Embryonic facial prominence (tissue), 1 donor: ENCODE measurements around the gene MPP2.
"Not testable (repeated sequence)": the region's sequence is repeated elsewhere in the genome, so short reads cannot be mapped to it uniquely, and the experiment has no call there.

ENCODE experiments used
- DNase-seq: peaks from one replicate; pipeline ENCODE4 v3.0.0-alpha.2; 2016; ENCODE audit errors: extremely low spot score

MPP2 gene, protein sequence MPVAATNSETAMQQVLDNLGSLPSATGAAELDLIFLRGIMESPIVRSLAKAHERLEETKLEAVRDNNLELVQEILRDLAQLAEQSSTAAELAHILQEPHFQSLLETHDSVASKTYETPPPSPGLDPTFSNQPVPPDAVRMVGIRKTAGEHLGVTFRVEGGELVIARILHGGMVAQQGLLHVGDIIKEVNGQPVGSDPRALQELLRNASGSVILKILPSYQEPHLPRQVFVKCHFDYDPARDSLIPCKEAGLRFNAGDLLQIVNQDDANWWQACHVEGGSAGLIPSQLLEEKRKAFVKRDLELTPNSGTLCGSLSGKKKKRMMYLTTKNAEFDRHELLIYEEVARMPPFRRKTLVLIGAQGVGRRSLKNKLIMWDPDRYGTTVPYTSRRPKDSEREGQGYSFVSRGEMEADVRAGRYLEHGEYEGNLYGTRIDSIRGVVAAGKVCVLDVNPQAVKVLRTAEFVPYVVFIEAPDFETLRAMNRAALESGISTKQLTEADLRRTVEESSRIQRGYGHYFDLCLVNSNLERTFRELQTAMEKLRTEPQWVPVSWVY

GRCh38 chr17:43907425-43907981 lies at the start of gene MPP2:
TSS of gene MPP2 (minus strand) at chr17:43907536. CDS start at chr17:43904460, 3,076 bp downstream.
- peak; percentile 40 for DNase-seq

- no peak for DNase-seq
These were observed 48.9 kb upstream of the MPP2 start for GRCh38 chr17:43956222-43956621.

- DNase-seq: no peak
These were observed 46.4 kb upstream of the MPP2 start, which contains the start of gene PYY for GRCh38 chr17:43953746-43954145. TSS of gene PYY (minus strand) at chr17:43953940. CDS start at chr17:43953483, 457 bp downstream.

DNA sequence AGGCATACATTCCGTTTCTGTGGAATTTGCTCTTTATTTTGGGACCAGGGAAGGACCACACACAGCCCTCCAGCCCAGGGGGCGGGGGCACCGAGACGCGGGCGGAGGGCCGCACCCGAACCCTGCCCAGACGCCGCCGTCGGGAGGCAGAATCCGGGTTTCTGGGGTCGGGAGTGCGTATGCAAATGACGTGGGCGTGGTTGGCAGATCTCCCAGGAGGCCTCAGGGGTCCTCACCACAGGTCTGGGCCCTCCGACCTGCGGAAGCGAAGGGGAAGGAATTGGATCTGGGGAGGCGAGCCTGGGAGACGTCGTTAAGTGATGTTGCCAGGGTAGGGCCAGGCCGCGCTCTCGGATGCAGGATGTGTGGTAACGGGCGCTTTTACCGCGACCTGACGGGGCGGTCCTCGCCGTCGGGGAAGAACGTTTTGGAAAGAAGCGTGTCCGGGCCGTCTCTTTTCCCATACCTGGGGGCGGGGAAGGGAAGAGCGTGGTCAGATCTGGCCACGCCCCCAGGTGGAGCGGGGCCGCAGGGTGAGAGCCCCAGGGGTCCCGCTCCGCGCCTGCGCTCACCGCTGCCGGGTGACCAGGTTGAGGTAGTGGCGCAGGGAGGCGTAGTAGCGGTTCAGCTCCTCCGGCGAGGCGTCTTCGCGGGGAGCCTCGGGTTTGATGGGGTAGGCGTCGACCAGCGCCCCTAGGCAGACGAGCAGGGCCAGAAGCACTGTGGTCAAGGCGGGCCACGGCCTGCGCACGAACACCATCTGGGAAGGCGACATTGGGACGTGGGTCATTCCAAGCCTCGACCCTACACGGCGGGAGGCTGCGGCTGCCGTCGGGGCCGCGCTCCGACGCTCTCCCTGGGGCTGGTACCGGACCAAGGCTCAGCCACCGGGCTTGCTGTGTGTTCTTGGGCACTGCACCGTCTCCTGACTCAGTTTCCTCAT lies 45.7 kb upstream of the MPP2 start:
- no peak for DNase-seq

DNA sequence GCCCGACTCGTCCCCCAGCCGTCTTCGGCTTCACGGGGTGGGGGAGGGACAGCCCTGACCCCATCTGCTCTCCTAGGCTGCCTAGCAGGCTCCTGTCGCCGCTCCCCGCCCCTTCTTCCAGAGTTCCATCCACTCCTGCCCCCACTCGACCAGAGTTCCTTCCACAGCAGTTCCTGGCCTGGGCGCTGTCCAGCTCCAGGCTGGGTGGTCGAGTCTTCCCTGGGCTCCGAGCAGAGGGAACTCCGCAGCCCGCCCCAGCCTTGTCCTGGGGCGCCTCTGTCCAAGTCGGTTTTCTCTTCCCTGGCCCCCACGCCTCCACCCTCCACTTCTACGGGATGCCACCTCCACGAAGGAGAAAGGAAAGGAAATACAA lies 45.0 kb upstream of the MPP2 start:
- no peak for DNase-seq

GRCh38 chr17:43951750-43952149 lies 44.4 kb upstream of the MPP2 start:
- DNase-seq: no peak

DNA sequence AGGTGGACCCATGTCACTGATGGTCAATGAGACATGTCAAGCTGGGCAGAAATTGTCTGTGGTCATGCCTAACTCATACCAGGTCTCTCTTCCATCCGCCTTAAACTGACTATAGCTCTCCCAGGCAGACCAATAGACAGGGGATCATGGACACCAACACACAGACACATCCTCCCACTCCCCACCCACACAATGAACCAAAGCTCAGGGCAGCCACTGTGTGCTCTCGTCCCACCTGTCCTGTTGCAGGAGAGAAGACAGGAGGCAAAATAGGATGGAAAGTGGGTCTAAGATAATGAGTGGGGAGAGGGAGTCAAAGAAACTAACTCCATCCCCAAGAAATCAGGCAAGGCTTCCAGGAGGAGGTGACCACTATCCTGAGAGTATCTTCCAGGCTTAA lies 43.2 kb upstream of the MPP2 start:
- no peak for DNase-seq

DNA sequence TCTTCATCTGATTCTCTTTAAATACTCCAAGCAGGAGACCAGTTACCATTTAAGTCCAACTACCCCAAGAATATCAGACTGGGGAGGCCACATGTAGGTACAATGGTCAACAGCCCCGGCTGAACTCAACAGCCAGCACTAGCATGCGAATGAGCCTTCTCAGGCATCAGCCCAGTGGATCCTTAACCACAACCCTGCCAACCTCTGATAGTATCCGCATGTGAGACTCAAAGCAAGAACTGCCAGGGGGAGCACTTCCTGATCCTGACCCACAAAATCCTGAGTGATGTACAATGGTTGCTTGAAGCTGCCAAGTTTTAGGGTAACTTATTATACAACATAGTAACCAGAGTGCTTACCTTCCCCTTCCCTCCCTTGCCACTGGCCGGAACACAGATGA lies 42.4 kb upstream of the MPP2 start:
- DNase-seq: no peak

GRCh38 chr17:43946781-43947180 lies 39.4 kb upstream of the MPP2 start:
- no peak for DNase-seq

DNA sequence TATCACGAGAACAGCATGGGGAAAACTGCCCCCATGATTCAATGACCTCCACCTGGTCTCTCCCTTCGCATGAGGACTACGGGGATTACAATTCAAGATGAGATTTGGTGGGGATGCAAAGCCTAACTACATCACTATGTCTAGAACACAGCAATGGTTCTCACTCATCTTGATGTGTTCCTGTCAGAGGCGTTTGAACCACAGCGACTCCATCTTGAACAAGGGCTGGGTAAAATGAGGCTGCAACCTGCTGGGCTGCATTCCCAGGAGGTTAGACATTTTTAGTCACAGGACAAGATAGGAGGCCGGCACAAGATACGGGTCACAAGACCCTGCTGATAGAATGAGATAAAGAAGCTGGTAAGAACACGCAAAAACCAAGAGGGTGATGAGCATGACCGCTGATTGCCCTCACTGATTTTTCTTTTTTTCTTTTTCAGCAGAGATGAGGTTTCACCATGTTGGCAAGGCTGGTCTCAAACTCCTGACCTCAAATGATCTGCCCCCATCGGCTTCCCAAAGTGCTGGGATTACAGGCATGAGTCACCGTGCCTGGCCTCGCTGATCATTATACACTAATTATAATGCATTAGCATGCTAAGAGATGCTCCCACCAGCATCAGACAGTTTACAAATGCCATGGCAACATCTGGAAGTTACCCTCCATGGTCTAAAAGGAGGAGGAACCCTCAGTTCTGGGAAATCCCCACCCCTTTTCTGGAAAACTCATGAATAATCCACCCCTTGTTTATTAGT lies 37.9 kb upstream of the MPP2 start:
- no peak for DNase-seq

DNA sequence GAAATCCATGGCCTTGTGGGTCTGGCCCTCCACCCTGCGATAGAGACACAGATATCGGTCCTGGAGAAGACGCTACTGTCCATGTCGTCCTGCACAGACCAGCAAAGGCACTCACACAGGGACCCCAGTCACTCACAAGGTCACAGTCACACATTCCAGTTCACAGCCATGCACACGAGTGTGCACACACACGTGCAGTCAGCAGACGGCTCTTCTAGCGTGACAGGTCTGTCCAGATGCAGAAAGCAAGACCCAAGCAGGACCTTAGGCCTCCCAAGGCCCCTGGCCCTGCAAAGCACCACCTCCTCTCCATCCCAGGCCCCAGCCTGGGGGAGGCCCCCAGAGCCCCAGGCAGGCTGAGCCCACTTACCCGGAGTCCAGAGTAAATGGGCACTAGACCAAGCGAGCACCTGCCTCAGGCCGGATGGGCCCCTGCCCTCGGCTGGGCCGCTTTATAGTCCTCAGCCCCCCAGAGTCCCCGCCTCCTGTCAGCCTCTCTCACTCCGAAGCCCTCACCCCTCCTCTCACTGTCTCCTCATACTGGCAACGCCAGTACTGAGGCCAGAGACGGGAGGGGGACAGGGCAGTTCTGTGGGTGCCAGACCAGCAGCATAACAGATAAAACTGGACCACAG lies 34.8 kb upstream of the MPP2 start, which contains the start of gene PPY:
Gene PPY, minus strand, starts transcription at position 426 of the 635 bp plus-strand sequence. CDS start 822 bp downstream, outside the sequence.
- no peak for DNase-seq

- no peak for DNase-seq
These were observed 33.3 kb upstream of the MPP2 start for GRCh38 chr17:43940630-43941029.

DNA sequence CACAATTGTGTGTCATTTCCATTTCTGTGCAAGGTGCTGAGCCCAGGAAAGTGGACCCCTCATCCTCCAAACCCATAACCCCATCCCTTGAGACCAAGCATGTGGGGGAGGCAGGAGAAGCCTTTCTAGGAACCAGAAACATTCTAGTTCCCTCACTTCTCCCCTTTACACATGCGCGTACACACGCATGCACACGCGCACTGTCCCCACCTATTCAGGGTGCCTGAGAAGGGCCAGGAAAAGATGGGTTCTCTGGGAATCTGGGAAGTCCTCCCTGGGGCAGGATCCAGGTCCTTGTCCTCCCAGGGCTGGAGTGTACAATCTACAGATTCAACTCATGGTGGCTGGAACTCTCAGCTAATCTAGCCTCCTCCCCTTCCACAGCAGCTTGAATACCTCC lies 32.5 kb upstream of the MPP2 start:
- DNase-seq: no peak

- DNase-seq: not testable (repeated sequence)
These were observed 32.1 kb upstream of the MPP2 start for GRCh38 chr17:43939452-43939851.

GRCh38 chr17:43938838-43939182 lies 31.5 kb upstream of the MPP2 start:
- DNase-seq: no peak

- no peak for DNase-seq
These were observed 29.1 kb upstream of the MPP2 start for GRCh38 chr17:43936434-43936833.

- no peak for DNase-seq
These were observed 28.6 kb upstream of the MPP2 start for GRCh38 chr17:43935926-43936261.

DNA sequence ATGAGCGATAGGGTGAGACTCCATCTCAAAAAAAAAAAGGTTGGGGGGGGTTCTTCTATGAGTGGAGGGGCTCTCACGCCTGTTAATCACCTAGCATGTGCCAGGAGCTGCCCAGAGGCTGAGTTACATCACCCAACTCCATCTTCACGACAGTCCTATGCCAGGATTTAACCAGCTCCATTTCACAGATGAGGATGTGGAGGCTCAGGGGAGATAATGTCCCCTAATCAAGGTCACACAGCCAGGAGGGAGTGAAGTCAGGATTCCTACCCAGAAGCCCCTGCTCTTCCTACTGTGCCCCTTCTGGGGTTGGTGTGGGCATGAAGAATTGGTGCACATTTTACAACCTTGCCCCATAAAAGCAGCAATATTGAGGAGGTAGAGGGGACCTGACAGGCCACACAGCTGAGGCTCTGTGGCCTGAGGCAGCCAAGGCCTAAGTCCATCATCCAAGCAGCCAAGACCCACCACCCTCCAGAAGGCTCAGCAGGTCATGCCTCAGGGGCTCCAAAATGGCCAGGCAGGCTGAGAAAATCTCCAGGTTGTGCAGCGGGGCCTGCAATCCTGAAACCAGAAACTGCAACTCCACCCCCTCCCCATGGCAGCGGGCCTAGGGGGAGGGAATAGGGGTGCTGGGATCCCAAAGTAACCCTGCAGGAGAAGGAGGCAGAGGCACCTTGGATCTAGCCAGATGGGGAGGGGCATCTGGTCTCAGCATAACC lies 28.0 kb upstream of the MPP2 start:
- DNase-seq: no peak

DNA sequence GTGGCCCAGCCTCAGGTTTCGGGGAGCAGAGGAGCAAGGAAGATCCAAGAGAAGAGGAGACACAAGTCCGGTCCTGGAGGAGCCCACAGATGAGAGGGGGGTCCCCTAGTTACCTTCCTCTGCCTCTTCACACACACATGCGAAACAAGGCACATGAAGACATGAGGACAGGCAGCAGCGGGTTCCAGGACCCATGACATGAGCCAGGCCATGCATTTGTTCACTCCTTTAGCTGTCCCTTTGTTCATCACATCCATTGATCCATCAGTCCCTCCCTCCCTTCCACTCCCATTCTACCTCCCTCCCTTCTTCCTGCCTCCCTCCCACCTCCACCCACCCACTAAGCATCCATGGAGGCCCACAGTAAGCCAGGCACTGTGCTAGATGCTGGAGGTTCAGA lies 25.6 kb upstream of the MPP2 start:
- no peak for DNase-seq

GRCh38 chr17:43932357-43932756 lies 25.0 kb upstream of the MPP2 start:
- DNase-seq: no peak
